Body of pancreas (tissue), 4 donors: ENCODE results near the gene EYS. TPM values are rescaled to one million over a fixed set of nuclear protein-coding genes. Genes with fewer than 3 reads are reported as not detected.

Experiments
- ATAC-seq: fragments of 150-250 bp; one replicate; pipeline ENCODE4 v1.9.1; 2016
- DNase-seq, 4 donors: peaks; one replicate each; pipeline ENCODE4 v3.0.0-alpha.2; 2019
- H3K27ac ChIP-seq, 4 donors: fragments of 200-600 bp; sonication (generic); 1 replicate in 3 of 4; 2 replicates in 1 of 4; pipeline versions ENCODE4 v1.5.1 to v1.6.1; 2016 to 2019; ENCODE audit warnings: mild to moderate bottlenecking in 1 of 4, mixed read lengths in 1 of 4, moderate library complexity in 1 of 4
- H3K27me3 ChIP-seq, 2 donors: fragments of 200-600 bp; sonication (generic); one replicate each; pipeline ENCODE4 v1.6.0; 2016; ENCODE audit warnings: mild to moderate bottlenecking in 1 of 2
- H3K36me3 ChIP-seq, 2 donors: fragments of 200-600 bp; sonication (generic); replicated peaks in 1 of 2; 2 replicates each; pipeline ENCODE4 v1.5.1; 2016; ENCODE audit warnings: low read depth in 2 of 2; ENCODE audit not compliant: insufficient read depth in 1 of 2
- H3K4me1 ChIP-seq: fragments of 200-600 bp; sonication (generic); one replicate; pipeline ENCODE4 v1.6.0; 2016
- H3K4me3 ChIP-seq, 2 donors: fragments of 200-600 bp; sonication (generic); 1 replicate in 1 of 2; 2 replicates in 1 of 2; pipeline ENCODE4 v1.5.1; 2016 to 2019
- H3K9me3 ChIP-seq, 3 donors: fragments of 200-600 bp; sonication (generic); 1 replicate in 2 of 3; 2 replicates in 1 of 3; pipeline ENCODE4 v1.5.1; 2016
- POLR2A ChIP-seq, 3 donors: fragments of 450-650 bp; IDR thresholded peaks; one replicate each; pipeline ENCODE4 v1.6.1; 2016; ENCODE audit warnings: antibody characterized with exemption in 3 of 3, mild to moderate bottlenecking in 2 of 3
- WGBS, 2 donors: methylation state at CpG; one replicate each; pipeline ENCODE4 v1.1.5; 2017; 5-methylcytosine and 5-hydroxymethylcytosine counted together
- intact Hi-C: fragments of 100-400 bp; cut with DNase I; formaldehyde crosslinking; loops from one replicate; pipeline ENCODE4 v1.15.1; 2023
- total RNA-seq, 2 donors: library from RNA; depleted of rRNA; stranded (reverse); fragments of >200 nt; gene quantifications; one replicate each; pipeline ENCODE4 v1.1.0, GENCODE V29; 2016
- TF ChIP-seq, protein P1 (sequence below), 7 experiments: fragments of 450-650 bp in 4 of 7; fragments of 200-600 bp in 3 of 7; sonication (generic) in 3 of 7; IDR thresholded peaks; one replicate each; pipeline ENCODE4 v1.5.1; 2016 to 2019; ENCODE audit warnings: antibody characterized with exemption in 7 of 7

The EYS gene
- total RNA-seq, 2 donors from 2014 or later, result 0.26 TPM; not detected in 1

DNA sequence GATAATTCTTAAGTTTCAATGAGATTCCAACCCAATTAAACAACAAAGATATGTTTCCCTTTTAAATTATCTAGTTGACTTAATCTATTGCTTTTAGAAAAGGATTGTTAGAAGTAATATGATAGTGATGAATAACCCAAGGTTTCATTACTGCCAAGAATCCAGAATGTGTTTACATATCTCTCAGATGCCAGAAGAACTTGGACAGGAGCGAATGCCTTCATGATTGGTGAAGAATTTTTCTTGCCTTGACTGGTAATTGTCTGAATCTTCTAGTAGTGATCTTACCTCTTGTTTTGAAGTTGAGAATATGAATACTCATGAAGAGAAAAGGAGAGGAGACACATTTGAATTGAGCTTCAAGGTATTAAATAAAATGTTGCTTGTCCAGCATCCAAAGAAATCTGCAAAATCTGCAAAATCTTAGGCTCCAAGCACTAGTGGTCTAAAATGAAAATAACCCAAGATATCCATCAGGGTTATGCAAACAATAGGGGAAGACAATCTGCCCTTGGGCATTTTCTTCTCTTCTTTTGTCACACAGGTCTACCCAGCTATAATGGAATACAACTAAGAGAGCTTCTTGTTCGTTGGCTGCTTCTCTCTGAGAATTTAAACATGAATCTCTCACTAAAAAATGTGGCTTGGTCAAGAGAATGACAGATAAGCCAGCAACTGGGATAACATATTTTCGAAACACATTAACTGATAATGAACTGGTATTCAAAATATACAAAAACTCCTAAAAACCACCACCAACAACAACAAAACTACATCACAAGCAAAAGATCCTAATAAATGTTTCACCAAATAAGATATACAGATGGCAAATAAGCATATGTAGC lies 928.9 kb downstream of the EYS start:
- intact Hi-C loops, result no loop called here
- no peak overlapping the region for H3K27ac ChIP-seq
- no peaks in the 10 kb centered on the region for H3K27me3 ChIP-seq
- TF ChIP-seq, protein P1, sequence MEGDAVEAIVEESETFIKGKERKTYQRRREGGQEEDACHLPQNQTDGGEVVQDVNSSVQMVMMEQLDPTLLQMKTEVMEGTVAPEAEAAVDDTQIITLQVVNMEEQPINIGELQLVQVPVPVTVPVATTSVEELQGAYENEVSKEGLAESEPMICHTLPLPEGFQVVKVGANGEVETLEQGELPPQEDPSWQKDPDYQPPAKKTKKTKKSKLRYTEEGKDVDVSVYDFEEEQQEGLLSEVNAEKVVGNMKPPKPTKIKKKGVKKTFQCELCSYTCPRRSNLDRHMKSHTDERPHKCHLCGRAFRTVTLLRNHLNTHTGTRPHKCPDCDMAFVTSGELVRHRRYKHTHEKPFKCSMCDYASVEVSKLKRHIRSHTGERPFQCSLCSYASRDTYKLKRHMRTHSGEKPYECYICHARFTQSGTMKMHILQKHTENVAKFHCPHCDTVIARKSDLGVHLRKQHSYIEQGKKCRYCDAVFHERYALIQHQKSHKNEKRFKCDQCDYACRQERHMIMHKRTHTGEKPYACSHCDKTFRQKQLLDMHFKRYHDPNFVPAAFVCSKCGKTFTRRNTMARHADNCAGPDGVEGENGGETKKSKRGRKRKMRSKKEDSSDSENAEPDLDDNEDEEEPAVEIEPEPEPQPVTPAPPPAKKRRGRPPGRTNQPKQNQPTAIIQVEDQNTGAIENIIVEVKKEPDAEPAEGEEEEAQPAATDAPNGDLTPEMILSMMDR (IDR thresholded peaks at IDR 0.05), result no peak
- H3K4me3 ChIP-seq, result no peak overlapping the region
- ATAC-seq (no peak), DNase-seq (no peak)
- H3K36me3 ChIP-seq, result no peaks in the 10 kb centered on the region
- WGBS, 2 donors, result 33 to 37% methylated on average over 3 of the region's 3 CpGs
- H3K9me3 ChIP-seq, result no peaks in the 10 kb centered on the region
- no peaks in the 10 kb centered on the region for H3K4me1 ChIP-seq

DNA sequence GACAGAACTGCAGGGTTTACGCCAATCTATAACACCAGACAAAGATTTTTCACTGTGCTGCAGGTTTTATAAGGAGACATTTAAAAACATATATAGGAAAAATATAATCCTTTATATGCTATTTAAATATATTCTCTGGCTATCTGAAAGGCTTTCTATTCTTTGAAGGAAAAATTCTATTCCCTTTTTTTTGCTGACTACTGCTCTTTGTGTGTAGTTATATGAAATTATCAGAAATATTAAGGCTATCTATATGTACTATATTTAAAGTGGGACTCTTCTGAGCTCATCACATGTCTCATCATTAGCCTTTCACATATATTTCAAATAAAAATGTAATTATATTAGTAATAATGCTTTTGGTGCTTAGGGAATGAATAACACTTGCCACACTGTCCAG lies 930.7 kb downstream of the EYS start:
- Histone ChIP-seq H3K27me3 (no peaks in the 10 kb centered on the region), H3K27ac (no peak overlapping the region), H3K36me3 (no peaks in the 10 kb centered on the region), H3K9me3 (no peaks in the 10 kb centered on the region), H3K4me1 (no peaks in the 10 kb centered on the region), H3K4me3 (no peak overlapping the region)
- DNase-seq (no peak), ATAC-seq (no peak)
- 88 to 89% methylated on average over 1 of the region's 1 CpG for WGBS, 2 donors
- TF ChIP-seq POLR2A (IDR thresholded peaks at IDR 0.05), result no peak
- TF ChIP-seq, protein P1 (IDR thresholded peaks at IDR 0.05), result no peak
- intact Hi-C loops, result no loop called here

DNA sequence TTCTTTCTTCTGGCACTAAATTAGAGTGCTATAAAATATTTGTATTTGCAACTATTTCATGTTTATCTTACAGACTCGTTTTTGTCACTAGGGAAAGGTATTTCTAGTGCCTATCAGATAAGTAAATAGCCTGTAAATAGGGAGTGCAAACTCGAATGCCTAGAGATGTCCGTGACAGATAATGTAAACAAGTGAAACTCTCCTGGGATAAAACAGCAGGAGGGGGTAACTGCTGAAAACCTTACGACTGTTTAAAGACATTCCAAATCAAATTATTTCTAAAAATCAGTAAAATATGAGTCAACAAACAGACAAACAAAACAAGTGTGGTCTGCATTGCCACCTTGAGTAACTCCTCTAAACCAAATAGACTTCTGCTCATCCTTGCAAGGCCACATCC lies 932.1 kb downstream of the EYS start:
- no peaks in the 10 kb centered on the region for H3K27me3 ChIP-seq
- 2 to 12% methylated on average over 4 of the region's 4 CpGs for WGBS, 2 donors
- H3K4me1 ChIP-seq, result no peaks in the 10 kb centered on the region
- TF ChIP-seq, protein P1 (IDR thresholded peaks at IDR 0.05), result no peak
- no peak for TF ChIP-seq POLR2A (IDR thresholded peaks at IDR 0.05)
- no peaks in the 10 kb centered on the region for H3K36me3 ChIP-seq
- no peak for DNase-seq
- no peak for ATAC-seq
- H3K9me3 ChIP-seq, result no peaks in the 10 kb centered on the region
- no peak overlapping the region for H3K27ac ChIP-seq
- no peak overlapping the region for H3K4me3 ChIP-seq
- intact Hi-C loops, result no loop called here

DNA sequence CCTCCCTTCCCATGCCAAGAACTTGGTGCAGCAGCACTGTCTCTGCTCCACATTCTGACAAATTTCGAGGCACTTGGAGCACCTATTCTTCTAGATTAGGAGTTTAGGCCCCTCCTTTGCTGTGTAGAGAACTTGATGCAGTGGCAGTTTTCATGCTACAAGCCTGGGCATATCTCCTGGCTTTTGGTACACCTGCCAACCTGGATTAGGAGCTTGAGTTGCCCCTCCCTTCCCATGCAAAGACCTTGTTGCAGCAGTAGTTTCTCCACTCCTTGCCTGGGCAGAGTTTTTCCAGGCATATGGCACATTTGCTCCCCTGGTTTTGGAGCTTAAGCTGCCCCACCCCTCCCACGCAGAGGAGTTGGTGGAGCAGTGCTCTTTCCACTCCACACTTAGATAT lies 956.1 kb downstream of the EYS start:
- ATAC-seq (no peak), DNase-seq (no peak)
- Histone ChIP-seq H3K4me1 (no peaks in the 10 kb centered on the region), H3K27me3 (no peaks in the 10 kb centered on the region), H3K36me3 (no peaks in the 10 kb centered on the region), H3K4me3 (no peak overlapping the region), H3K9me3 (no peaks in the 10 kb centered on the region), H3K27ac (no peak overlapping the region)
- 46 to 68% methylated on average over 2 of the region's 2 CpGs for WGBS, 2 donors
- no peak for TF ChIP-seq POLR2A (IDR thresholded peaks at IDR 0.05)
- TF ChIP-seq, protein P1 (IDR thresholded peaks at IDR 0.05), result no peak
- intact Hi-C loops, result no loop called here

DNA sequence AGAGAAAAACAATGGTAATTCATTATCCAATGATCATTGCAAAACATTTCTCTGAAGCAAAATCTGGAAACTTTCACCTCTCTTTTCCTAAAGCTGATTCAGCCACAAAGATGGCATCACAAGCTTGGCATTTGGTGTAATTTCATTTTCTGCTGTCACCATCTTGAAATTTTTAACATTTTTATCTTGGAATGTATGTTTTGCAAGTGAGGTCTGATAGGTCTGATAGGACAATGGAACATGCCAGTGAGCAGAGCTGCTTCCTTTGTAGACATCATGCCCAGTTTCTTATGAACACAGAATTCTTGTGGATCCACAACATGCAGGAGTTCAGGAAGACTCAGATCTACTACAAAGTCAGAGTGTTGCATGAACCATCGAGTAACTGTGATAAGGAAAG lies 969.6 kb downstream of the EYS start:
- Histone ChIP-seq H3K27me3 (no peaks in the 10 kb centered on the region), H3K27ac (no peak overlapping the region), H3K36me3 (no peaks in the 10 kb centered on the region), H3K9me3 (no peaks in the 10 kb centered on the region), H3K4me3 (no peak overlapping the region), H3K4me1 (no peaks in the 10 kb centered on the region)
- intact Hi-C loops, result no loop called here
- no peak for DNase-seq
- WGBS, 2 donors, result 44 to 58% methylated on average over 1 of the region's 1 CpG
- no peak for ATAC-seq
- TF ChIP-seq POLR2A (IDR thresholded peaks at IDR 0.05), result no peak
- TF ChIP-seq, protein P1 (IDR thresholded peaks at IDR 0.05), result no peak
